ENCODE data around the gene KRTAP25-1. TPM values are rescaled to one million over a fixed set of nuclear protein-coding genes. Genes with fewer than 3 reads are reported as not detected.

The KRTAP25-1 gene
- not detected for polyA plus RNA-seq (ENCODE audit: insufficient read length in 10 of 10)
- long read RNA-seq, donor 1 = 0 reads
- long read RNA-seq, donor 2 = 0 reads
- long read RNA-seq, donor 3 = 0 reads
- long read RNA-seq, donor 4 = 0 reads
- long read RNA-seq, donor 5 = 0 reads
- long read RNA-seq, donor 6 = 0 reads
- long read RNA-seq, donor 7 = 0 reads
- long read RNA-seq, donor 8 = 0 reads
- long read RNA-seq, donor 9 = 0 reads

- no peak for DNase-seq
These were observed at the start of gene KRTAP25-1 for GRCh38 chr21:30289215-30289614. Gene KRTAP25-1 (minus strand): TSS chr21:30289514. CDS start chr21:30289490, 24 bp downstream.

DNA sequence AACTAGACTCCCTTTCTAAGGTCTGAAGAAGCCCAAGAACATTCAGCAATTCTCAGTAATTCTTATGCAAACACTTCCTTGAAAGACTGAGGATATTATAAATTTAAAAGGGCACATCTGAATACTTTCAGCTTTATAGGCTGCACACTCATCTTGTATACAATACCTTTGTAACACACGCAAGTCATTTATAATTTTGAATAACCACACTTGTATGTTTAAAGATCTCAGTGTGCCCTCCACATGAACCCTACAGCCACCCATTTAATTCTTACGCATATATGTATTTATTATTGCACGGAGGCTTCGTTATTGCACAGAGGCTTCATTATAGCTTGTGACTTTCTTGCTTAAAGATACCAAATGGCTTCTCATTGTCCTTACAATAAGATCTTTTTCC lies 49.4 kb upstream of the KRTAP25-1 start:
- no peak for DNase-seq

DNA sequence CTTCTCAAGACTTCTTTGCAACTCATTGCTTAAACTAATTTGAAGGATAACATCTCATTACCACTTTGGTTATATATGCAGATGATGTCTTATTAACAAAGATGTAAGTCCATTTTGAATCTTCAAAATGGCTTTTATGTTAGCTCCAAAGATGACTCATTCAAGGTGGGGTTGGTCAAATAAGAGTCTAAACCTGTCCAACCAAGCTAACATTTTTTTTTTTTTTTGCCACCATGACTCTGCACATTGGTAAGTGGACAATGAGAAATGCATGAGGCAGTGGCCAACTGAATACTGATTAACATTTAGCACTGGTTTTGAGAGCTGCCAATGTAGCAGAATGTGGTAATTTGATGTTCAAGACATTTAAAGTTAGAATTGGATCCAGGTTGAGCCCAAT lies 48.5 kb upstream of the KRTAP25-1 start:
- no peak for DNase-seq

- DNase-seq = no peak
These were observed 48.0 kb upstream of the KRTAP25-1 start, which contains the start of gene KRTAP27-1 for GRCh38 chr21:30337276-30337744. Gene KRTAP27-1 (minus strand): TSS chr21:30337694. CDS start chr21:30337668, 26 bp downstream.

- DNase-seq = peak in 1 of 3 donors; percentile 15
These were observed 47.3 kb upstream of the KRTAP25-1 start for GRCh38 chr21:30336596-30336995.

GRCh38 chr21:30333736-30334135 lies 44.4 kb upstream of the KRTAP25-1 start:
- DNase-seq = no peak

DNA sequence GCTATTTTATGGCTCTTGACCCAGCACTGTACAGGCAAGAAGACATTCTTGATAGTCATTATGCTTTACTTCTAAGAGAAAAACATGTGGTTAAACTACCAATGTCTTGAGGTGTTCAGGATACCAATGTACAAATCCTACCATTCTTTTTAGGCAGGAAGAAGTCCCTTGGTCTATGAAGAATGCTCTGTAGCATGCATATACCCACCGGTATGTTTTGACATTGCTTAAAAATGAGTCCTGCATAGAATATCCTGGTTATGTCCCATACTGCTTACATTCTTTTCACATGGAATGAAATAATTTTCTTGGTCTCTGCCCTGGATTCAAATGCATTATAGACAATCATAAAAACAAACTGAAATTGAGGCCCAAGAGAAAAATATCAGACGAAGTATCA lies 43.4 kb upstream of the KRTAP25-1 start:
- DNase-seq = no peak

GRCh38 chr21:30329203-30329875 lies 40.0 kb upstream of the KRTAP25-1 start:
- no peak for DNase-seq

GRCh38 chr21:30326390-30326789 lies 37.1 kb upstream of the KRTAP25-1 start:
- DNase-seq = no peak

DNA sequence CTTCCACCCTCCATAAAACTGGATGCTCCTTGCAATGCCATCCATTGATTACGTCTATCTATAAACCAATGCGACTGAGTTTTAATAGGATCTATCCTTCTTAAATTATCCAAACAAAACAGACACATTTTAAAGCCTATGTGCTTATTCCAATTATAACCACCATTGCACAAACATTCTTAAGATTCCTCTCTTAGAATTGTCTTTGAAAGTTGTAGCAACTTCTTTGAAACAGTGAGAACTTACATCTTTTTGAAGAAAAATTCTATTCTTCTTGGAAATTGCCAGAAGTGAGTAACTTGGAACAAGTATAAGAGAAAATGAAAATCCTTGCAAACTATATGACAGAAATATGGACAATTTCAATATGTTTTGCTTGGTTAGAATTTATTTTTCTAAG lies 30.9 kb upstream of the KRTAP25-1 start, which contains the start of gene KRTAP26-1:
TSS of gene KRTAP26-1 (minus strand) at position 101 of the 400 bp plus-strand sequence. CDS start 280 bp downstream, outside the sequence.
- no peak for DNase-seq

- no peak for DNase-seq
These were observed 26.4 kb upstream of the KRTAP25-1 start for GRCh38 chr21:30315701-30316100.

GRCh38 chr21:30306884-30307283 lies 17.6 kb upstream of the KRTAP25-1 start:
- DNase-seq = peak in 1 of 3 donors; percentile 4

GRCh38 chr21:30305136-30305535 lies 15.8 kb upstream of the KRTAP25-1 start:
- DNase-seq = no peak

DNA sequence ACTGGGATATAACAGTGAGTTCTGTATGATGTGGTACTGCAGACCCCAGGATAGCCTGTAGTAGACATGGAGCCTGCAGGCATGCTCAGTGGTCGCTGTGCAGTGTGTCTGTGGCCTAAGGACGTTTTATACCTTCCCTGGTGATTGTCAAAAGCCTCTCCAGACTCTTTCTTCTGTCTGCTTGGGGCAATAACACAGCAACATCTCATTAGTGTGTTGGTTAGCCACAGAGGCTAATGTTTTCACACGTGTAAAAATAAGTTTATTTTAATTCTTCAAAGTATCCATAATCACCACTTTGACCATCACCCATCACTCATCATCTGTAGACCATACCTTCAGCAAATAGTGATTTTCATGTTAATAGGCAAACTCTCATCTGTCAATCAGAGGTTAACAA lies 6.5 kb downstream of the KRTAP25-1 start, which contains the start of gene KRTAP24-1:
TSS of gene KRTAP24-1 (minus strand) at position 101 of the 400 bp plus-strand sequence. CDS start at position 83, 18 bp downstream.
- DNase-seq = no peak

GRCh38 chr21:30271611-30272010 lies 17.7 kb downstream of the KRTAP25-1 start:
- DNase-seq = peak; percentile 10 to 69 (median 22)

DNA sequence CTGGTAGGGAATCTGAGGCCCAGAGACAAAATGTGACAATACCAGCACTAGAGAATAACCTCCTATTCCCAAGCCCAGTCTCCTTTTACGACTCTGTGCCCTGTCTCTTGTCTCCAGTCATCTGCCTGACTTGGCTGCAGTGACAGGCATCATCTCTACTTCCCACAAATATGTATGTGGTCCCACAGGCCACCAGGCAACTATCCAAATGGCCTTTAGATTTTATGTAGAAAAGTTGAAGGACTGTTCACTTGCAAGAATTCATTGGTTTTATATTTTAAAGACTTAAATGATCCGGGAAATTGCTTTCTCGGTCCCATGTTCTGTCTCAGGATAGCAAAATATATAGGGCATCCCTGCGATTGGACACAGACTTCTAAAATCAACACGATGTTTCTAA lies 18.2 kb downstream of the KRTAP25-1 start:
- DNase-seq = peak; percentile 7 to 59 (median 29)

- no peak for DNase-seq
These were observed 19.3 kb downstream of the KRTAP25-1 start for GRCh38 chr21:30269803-30270530.

DNA sequence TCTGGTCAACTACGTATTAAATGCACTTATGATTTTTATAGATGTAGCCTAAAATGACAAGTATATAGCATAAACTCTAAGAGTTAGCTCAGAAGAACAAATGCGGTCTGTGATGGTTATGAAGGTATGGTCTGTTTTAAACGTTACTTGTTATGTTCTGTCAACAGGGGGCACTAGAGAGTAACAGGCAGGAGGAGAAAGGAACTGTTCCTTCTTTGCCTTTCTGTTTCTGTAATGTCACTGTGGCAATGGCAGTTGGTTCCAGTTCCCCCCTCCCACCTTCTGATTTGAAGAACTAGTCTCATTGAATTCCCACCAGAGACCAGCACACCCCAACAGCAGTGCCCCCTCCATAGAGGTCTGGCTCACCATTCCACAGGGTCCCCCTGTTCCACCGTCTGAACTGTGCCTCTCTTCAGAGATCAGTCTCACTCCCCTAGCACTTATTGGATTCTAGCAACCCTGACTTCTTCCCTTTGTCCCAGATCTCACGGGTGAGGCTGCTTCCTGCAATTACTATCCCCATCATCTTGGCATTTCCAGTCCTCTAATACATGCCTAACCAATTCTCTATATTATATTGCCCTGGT lies 20.6 kb downstream of the KRTAP25-1 start:
- no peak for DNase-seq

DNA sequence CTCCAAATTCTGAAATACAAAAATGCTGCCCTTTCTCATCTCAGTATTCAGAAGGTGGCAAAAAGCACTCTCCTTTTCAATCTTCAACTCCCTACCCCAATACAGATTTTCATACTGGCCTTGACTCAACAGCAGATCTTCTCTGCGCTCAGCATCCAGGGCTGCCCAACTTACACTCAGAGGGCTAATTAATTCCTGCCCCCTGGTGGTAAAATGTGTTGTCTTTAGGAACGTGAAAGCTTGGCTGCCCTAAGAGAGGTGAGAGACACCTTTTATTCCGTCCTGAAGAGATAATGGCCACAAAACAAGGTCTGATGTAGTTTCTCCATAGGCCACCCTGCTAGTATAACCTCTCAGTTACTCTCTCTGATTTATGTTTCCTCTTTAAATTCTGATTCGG lies 31.5 kb downstream of the KRTAP25-1 start:
- no peak for DNase-seq

GRCh38 chr21:30256100-30256499 lies 33.2 kb downstream of the KRTAP25-1 start:
- no peak for DNase-seq

DNA sequence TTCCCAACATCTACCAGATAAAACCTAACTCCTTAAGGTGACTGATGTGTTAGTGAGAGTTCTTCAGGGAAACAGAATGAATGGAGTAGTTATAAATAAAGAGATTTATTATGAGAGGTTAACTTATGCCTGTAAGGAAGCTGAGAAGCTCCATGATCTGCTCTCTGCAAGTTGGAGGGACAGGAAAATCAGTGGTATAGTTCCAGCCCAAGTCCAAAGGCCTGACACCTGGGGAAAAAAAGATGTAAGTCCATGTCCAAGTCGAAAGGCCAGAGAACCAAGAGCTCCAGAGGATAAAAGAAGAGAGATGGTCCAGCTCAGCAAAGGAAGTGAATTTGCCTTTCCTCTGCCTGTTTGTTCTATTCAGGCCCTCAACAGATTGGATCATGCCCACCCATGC lies 33.6 kb downstream of the KRTAP25-1 start:
- DNase-seq = no peak

- DNase-seq = no peak
These were observed 37.5 kb downstream of the KRTAP25-1 start for GRCh38 chr21:30251781-30252180.

Data from muscle of back (tissue), 13 donors.